Caco-2 (cell line): ENCODE measurements around the gene TTC9B. TPM values are rescaled to one million over a fixed set of nuclear protein-coding genes. Genes with fewer than 3 reads are reported as not detected.

ENCODE experiments used
- BruUV-seq: library from RNA; stranded (reverse); fragments of 400-500 nt; replicated peaks from 2 replicates; lab custom pipeline; 2021; lab: Mats Ljungman, UMichigan
- CTCF ChIA-PET: fragments of 300-600 bp; sonication (Branson Sonifier 250); formaldehyde crosslinking; loops from one replicate; lab custom pipeline; 2022; ENCODE audit warnings: antibody characterized with exemption; lab: Charles Lee
- POLR2A ChIA-PET: fragments of 300-600 bp; sonication (Branson Sonifier 250); formaldehyde crosslinking; loops from one replicate; lab custom pipeline; 2022; ENCODE audit warnings: antibody characterized with exemption; lab: Charles Lee
- DNase-seq, 2 experiments: peaks; one replicate each; pipeline versions ENCODE4 v3.0.0 to v3.0.0-alpha.2; 2020 to 2022
- H3K27me3 ChIP-seq: replicated peaks from 2 replicates; pipeline ENCODE4 v1.6.0; 2011; ENCODE audit warnings: low read length; ENCODE audit not compliant: control insufficient read depth, insufficient read depth
- H3K36me3 ChIP-seq: 2 replicates; pipeline ENCODE4 v1.5.1; 2011; ENCODE audit warnings: low read length; ENCODE audit not compliant: control insufficient read depth, insufficient read depth
- H3K4me1 ChIP-seq: fragments of 250-450 bp; sonication (Bioruptor Pico); 2 replicates; pipeline ENCODE4 v1.5.1; 2020; ENCODE audit warnings: mild to moderate bottlenecking
- H3K4me3 ChIP-seq: 2 replicates; pipeline ENCODE4 v1.5.1; 2011; ENCODE audit warnings: low read depth, mild to moderate bottlenecking, control low read depth, low read length
- H3K9me3 ChIP-seq: fragments of 250-450 bp; sonication (Bioruptor Pico); 2 replicates; pipeline ENCODE4 v1.5.1; 2020; ENCODE audit warnings: mild to moderate bottlenecking, moderate library complexity
- H3K27ac Mint-ChIP-seq: one replicate; pipeline ENCODE4 v1.8.0; 2022; ENCODE audit warnings: mixed read lengths; ENCODE audit not compliant: unreplicated experiment
- H3K27me3 Mint-ChIP-seq: one replicate; pipeline ENCODE4 v1.8.0; 2022; ENCODE audit warnings: mixed read lengths; ENCODE audit not compliant: insufficient read depth, unreplicated experiment
- H3K36me3 Mint-ChIP-seq: one replicate; pipeline ENCODE4 v1.8.0; 2022; ENCODE audit warnings: mild to moderate bottlenecking, mixed read lengths; ENCODE audit not compliant: insufficient read depth, unreplicated experiment
- H3K4me1 Mint-ChIP-seq: one replicate; pipeline ENCODE4 v1.8.0; 2022; ENCODE audit warnings: low read depth, mixed read lengths; ENCODE audit not compliant: unreplicated experiment
- H3K4me3 Mint-ChIP-seq: one replicate; pipeline ENCODE4 v1.8.0; 2022; ENCODE audit warnings: mild to moderate bottlenecking, moderate library complexity, mixed read lengths; ENCODE audit not compliant: unreplicated experiment
- H3K9me3 Mint-ChIP-seq: one replicate; pipeline ENCODE4 v1.8.0; 2022; ENCODE audit warnings: mixed read lengths; ENCODE audit not compliant: unreplicated experiment
- CTCF ChIP-seq, 2 experiments: fragments of 200-600 bp in 1 of 2; IDR thresholded peaks; 1 replicate in 1 of 2; 2 replicates in 1 of 2; pipeline versions ENCODE4 v1.5.1 to v1.8.0; 2011 to 2022; ENCODE audit warnings: antibody characterized with exemption in 1 of 2, control low read depth in 1 of 2, inconsistent platforms in 1 of 2, low read depth in 1 of 2, low read length in 1 of 2, mild to moderate bottlenecking in 1 of 2, moderate library complexity in 1 of 2; ENCODE audit not compliant: insufficient read depth in 1 of 2, severe bottlenecking in 1 of 2, unreplicated experiment in 1 of 2
- intact Hi-C: fragments of 100-400 bp; cut with micrococcal nuclease; formaldehyde crosslinking; loops from one replicate; pipeline ENCODE4 v1.10.0; 2022; ENCODE audit not compliant: unreplicated experiment
- total RNA-seq: library from RNA; stranded (reverse); gene quantifications from 2 replicates; pipeline ENCODE4 v1.2.3, GENCODE V29; 2022

Gene TTC9B
- total RNA-seq, 1 experiment from 2014 or later = not detected

- H3K36me3 Mint-ChIP-seq = peaks cover 17% of the 10 kb centered on the region
- H3K9me3 ChIP-seq = no peaks in the 10 kb centered on the region
- peaks cover 19% of the 10 kb centered on the region for H3K4me1 Mint-ChIP-seq
- ChIA-PET POLR2A (no interaction called here), CTCF (interaction anchor here (0.7 kb wide), 1 partner anchor 11 kb away, joined by 4 read pairs; the partner anchor contains the start of gene TTC9B)
- intact Hi-C loops = no loop called here
- BruUV-seq = no TSS peak
- peaks cover 14% of the 10 kb centered on the region; the same call in 1 of the 2 replicates for H3K4me1 ChIP-seq
- no peaks in the 10 kb centered on the region for H3K27me3 ChIP-seq
- H3K27ac Mint-ChIP-seq = no peak overlapping the region
- H3K4me3 Mint-ChIP-seq = no peak overlapping the region
- no peaks in the 10 kb centered on the region for H3K9me3 Mint-ChIP-seq
- no peaks in the 10 kb centered on the region for H3K36me3 ChIP-seq
- H3K27me3 Mint-ChIP-seq = peaks cover 7% of the 10 kb centered on the region
- TF ChIP-seq CTCF (IDR thresholded peaks at IDR 0.05; ENCODE audit: insufficient read depth in 1 of 2, low read depth in 1 of 2, low read length in 1 of 2, severe bottlenecking in 1 of 2, unreplicated experiment in 1 of 2) = no peak
- H3K4me3 ChIP-seq = no peak overlapping the region
- DNase-seq = no peak
Measured at GRCh38 chr19:40228346-40228745, 10.2 kb upstream of the TTC9B start.

GRCh38 chr19:40225440-40226305 is 7.5 kb upstream of the TTC9B start:
- peaks cover 25% of the 10 kb centered on the region for H3K36me3 Mint-ChIP-seq
- Histone ChIP-seq H3K4me1 (peaks cover 14% of the 10 kb centered on the region; the same call in 1 of the 2 replicates), H3K27me3 (no peaks in the 10 kb centered on the region), H3K9me3 (no peaks in the 10 kb centered on the region), H3K36me3 (no peaks in the 10 kb centered on the region), H3K4me3 (peak overlapping the region; percentile 41)
- intact Hi-C loops = no loop called here
- peaks cover 19% of the 10 kb centered on the region for H3K4me1 Mint-ChIP-seq
- POLR2A ChIA-PET = no interaction called here
- peak in 1 of 2 experiments; percentile 2 for TF ChIP-seq CTCF (IDR thresholded peaks at IDR 0.05; ENCODE audit: insufficient read depth in 1 of 2, low read depth in 1 of 2, low read length in 1 of 2, severe bottlenecking in 1 of 2, unreplicated experiment in 1 of 2)
- DNase-seq = no peak
- CTCF ChIA-PET = interaction anchor here (1.0 kb wide), 1 partner anchor 10 kb away, joined by 3 read pairs; no protein-coding TSS in a partner anchor
- peak overlapping the region; percentile 72 for H3K4me3 Mint-ChIP-seq
- BruUV-seq = no TSS peak
- peak overlapping the region; percentile 29 for H3K27ac Mint-ChIP-seq
- peaks cover 10% of the 10 kb centered on the region for H3K9me3 Mint-ChIP-seq
- peaks cover 10% of the 10 kb centered on the region for H3K27me3 Mint-ChIP-seq

- Histone ChIP-seq H3K27me3 (no peaks in the 10 kb centered on the region), H3K4me1 (peaks cover 14% of the 10 kb centered on the region; the same call in 1 of the 2 replicates), H3K36me3 (no peaks in the 10 kb centered on the region), H3K9me3 (no peaks in the 10 kb centered on the region), H3K4me3 (no peak overlapping the region)
- CTCF ChIA-PET = interaction anchor here (1.0 kb wide), 1 partner anchor 9 kb away, joined by 3 read pairs; no protein-coding TSS in a partner anchor
- intact Hi-C loops = loop anchor here (5.0 kb wide), 1 partner anchor 67 kb away; no protein-coding TSS in a partner anchor
- BruUV-seq = no TSS peak
- no peak for TF ChIP-seq CTCF (IDR thresholded peaks at IDR 0.05; ENCODE audit: insufficient read depth in 1 of 2, low read depth in 1 of 2, low read length in 1 of 2, severe bottlenecking in 1 of 2, unreplicated experiment in 1 of 2)
- POLR2A ChIA-PET = no interaction called here
- DNase-seq = no peak
- no peak overlapping the region for H3K27ac Mint-ChIP-seq
- peaks cover 25% of the 10 kb centered on the region for H3K36me3 Mint-ChIP-seq
- peaks cover 19% of the 10 kb centered on the region for H3K4me1 Mint-ChIP-seq
- no peak overlapping the region for H3K4me3 Mint-ChIP-seq
- peaks cover 10% of the 10 kb centered on the region for H3K9me3 Mint-ChIP-seq
- peaks cover 10% of the 10 kb centered on the region for H3K27me3 Mint-ChIP-seq
Measured at GRCh38 chr19:40224342-40225150, 6.4 kb upstream of the TTC9B start.
